PC-9 (cell line): ENCODE data around the gene PLAGL2. TPM values are rescaled to one million over a fixed set of nuclear protein-coding genes. Genes with fewer than 3 reads are reported as not detected.

ENCODE experiments used
- BruUV-seq: library from RNA; stranded (reverse); fragments of 400-500 nt; replicated peaks from 2 replicates; lab custom pipeline; 2021; lab: Mats Ljungman, UMichigan
- CTCF ChIA-PET: fragments of 300-600 bp; sonication (Branson Sonifier 250); formaldehyde crosslinking; loops from one replicate; lab custom pipeline; 2022; ENCODE audit warnings: antibody characterized with exemption; lab: Charles Lee
- POLR2A ChIA-PET: fragments of 300-600 bp; sonication (Branson Sonifier 250); formaldehyde crosslinking; loops from one replicate; lab custom pipeline; 2022; ENCODE audit warnings: antibody characterized with exemption; ENCODE audit not compliant: unreplicated experiment; lab: Charles Lee
- DNase-seq, 2 experiments: peaks; one replicate each; pipeline versions ENCODE4 v3.0.0 to v3.0.0-alpha.2; 2015 to 2022; ENCODE audit warnings: mixed read lengths in 1 of 2
- H2AFZ ChIP-seq: fragments of 200-600 bp; sonication (generic); 2 replicates; pipeline ENCODE4 v1.8.1; 2017; ENCODE audit warnings: antibody characterized with exemption
- H3F3A ChIP-seq: fragments of 200-600 bp; sonication (generic); 2 replicates; pipeline ENCODE4 v1.8.1; 2017; ENCODE audit warnings: antibody characterized with exemption, mild to moderate bottlenecking, low read depth; ENCODE audit not compliant: insufficient read depth
- H3K27ac ChIP-seq: fragments of 200-600 bp; sonication (generic); 2 replicates; pipeline ENCODE4 v1.6.1; 2016; ENCODE audit warnings: mixed run types
- H3K27me3 ChIP-seq: fragments of 200-600 bp; sonication (generic); 2 replicates; pipeline ENCODE4 v1.6.1; 2016; ENCODE audit warnings: low read depth, mixed run types; ENCODE audit not compliant: insufficient read depth
- H3K36me3 ChIP-seq: fragments of 200-600 bp; sonication (generic); 2 replicates; pipeline ENCODE4 v1.6.1; 2016; ENCODE audit warnings: low read depth, mixed run types
- H3K4me1 ChIP-seq: fragments of 200-600 bp; sonication (generic); replicated peaks from 2 replicates; pipeline ENCODE4 v1.6.1; 2016; ENCODE audit warnings: mixed run types; ENCODE audit not compliant: insufficient read depth
- H3K4me2 ChIP-seq: fragments of 200-600 bp; sonication (generic); 2 replicates; pipeline ENCODE4 v1.6.1; 2017; ENCODE audit warnings: mixed run types
- H3K4me3 ChIP-seq: fragments of 200-600 bp; sonication (generic); 2 replicates; pipeline ENCODE4 v1.6.1; 2016; ENCODE audit warnings: mixed run types
- H3K79me2 ChIP-seq: fragments of 200-600 bp; sonication (generic); 2 replicates; pipeline ENCODE4 v1.6.1; 2017; ENCODE audit warnings: low read depth, mixed run types
- H3K9me2 ChIP-seq: fragments of 200-600 bp; sonication (generic); 2 replicates; pipeline ENCODE4 v1.8.1; 2017; ENCODE audit warnings: mild to moderate bottlenecking; ENCODE audit not compliant: insufficient read depth
- H3K9me3 ChIP-seq: fragments of 200-600 bp; sonication (generic); 2 replicates; pipeline ENCODE4 v1.8.1; 2016; ENCODE audit warnings: low read depth; ENCODE audit not compliant: insufficient read depth
- H4K20me1 ChIP-seq: fragments of 200-600 bp; sonication (generic); 2 replicates; pipeline ENCODE4 v1.8.1; 2017; ENCODE audit not compliant: insufficient read depth
- EZH2 ChIP-seq: fragments of 200-600 bp; sonication (generic); IDR thresholded peaks from 2 replicates; pipeline ENCODE4 v1.8.0; 2017; ENCODE audit warnings: antibody characterized with exemption, low read depth
- intact Hi-C: fragments of 100-400 bp; cut with micrococcal nuclease; formaldehyde crosslinking; loops from one replicate; pipeline ENCODE4 v1.10.0; 2022; ENCODE audit not compliant: unreplicated experiment
- total RNA-seq: library from RNA; stranded (reverse); gene quantifications from 2 replicates; pipeline ENCODE4 v1.2.3, GENCODE V29; 2021
- TF ChIP-seq, protein P1 (sequence below): fragments of 200-600 bp; sonication (generic); conservative IDR thresholded peaks from 2 replicates; pipeline ENCODE4 v1.6.1; 2017; ENCODE audit warnings: mixed run types, antibody characterized with exemption, mild to moderate bottlenecking, moderate library complexity

PLAGL2 gene
- total RNA-seq, 1 experiment from 2014 or later: 23.8 TPM

DNA sequence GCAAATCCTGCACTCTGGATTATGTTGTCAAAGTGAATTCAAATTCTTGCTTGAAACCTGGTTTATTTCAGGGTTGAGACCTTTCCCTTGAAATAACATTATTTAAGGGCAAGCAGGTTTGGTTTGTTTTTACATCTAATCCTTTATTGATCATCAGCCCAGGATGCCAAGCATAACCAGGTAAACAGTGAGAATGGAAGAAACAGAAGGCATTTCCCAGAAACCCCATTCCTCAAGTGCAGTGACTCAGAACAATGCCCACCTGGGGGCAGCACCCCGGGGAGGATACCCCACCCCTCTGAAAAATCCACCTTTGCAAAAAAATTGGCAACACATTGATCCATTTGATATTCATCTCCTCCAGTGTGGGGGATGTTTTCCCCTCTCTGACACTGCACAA, 32.7 kb upstream of the PLAGL2 start:
- Histone ChIP-seq H3K9me2 (no peaks in the 10 kb centered on the region), H3K27ac (no peak overlapping the region), H3F3A (peaks cover 13% of the 10 kb centered on the region), H3K9me3 (no peaks in the 10 kb centered on the region), H3K4me3 (no peak overlapping the region), H3K4me1 (peaks cover 22% of the 10 kb centered on the region), H2AFZ (no peak overlapping the region), H3K4me2 (peak overlapping the region; percentile 43), H3K36me3 (no peaks in the 10 kb centered on the region; the same call in 1 of the 2 replicates), H3K79me2 (no peaks in the 10 kb centered on the region), H3K27me3 (no peaks in the 10 kb centered on the region), H4K20me1 (no peaks in the 10 kb centered on the region)
- TF ChIP-seq, protein P1, sequence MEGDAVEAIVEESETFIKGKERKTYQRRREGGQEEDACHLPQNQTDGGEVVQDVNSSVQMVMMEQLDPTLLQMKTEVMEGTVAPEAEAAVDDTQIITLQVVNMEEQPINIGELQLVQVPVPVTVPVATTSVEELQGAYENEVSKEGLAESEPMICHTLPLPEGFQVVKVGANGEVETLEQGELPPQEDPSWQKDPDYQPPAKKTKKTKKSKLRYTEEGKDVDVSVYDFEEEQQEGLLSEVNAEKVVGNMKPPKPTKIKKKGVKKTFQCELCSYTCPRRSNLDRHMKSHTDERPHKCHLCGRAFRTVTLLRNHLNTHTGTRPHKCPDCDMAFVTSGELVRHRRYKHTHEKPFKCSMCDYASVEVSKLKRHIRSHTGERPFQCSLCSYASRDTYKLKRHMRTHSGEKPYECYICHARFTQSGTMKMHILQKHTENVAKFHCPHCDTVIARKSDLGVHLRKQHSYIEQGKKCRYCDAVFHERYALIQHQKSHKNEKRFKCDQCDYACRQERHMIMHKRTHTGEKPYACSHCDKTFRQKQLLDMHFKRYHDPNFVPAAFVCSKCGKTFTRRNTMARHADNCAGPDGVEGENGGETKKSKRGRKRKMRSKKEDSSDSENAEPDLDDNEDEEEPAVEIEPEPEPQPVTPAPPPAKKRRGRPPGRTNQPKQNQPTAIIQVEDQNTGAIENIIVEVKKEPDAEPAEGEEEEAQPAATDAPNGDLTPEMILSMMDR: no peak; the same call in 1 of the 2 replicates
- TF ChIP-seq EZH2: no peak
- intact Hi-C loops: no loop called here
- ChIA-PET POLR2A (interaction anchor here (0.5 to 0.6 kb wide), 2 partner anchors 13 to 173 kb away, joined by 7 to 8 read pairs; no protein-coding TSS in a partner anchor), CTCF (interaction anchor here (0.6 kb wide), 1 partner anchor 406 kb away, joined by 3 read pairs; no protein-coding TSS in a partner anchor)
- peak; percentile 16 to 61 for DNase-seq
- BruUV-seq: no TSS peak

DNA sequence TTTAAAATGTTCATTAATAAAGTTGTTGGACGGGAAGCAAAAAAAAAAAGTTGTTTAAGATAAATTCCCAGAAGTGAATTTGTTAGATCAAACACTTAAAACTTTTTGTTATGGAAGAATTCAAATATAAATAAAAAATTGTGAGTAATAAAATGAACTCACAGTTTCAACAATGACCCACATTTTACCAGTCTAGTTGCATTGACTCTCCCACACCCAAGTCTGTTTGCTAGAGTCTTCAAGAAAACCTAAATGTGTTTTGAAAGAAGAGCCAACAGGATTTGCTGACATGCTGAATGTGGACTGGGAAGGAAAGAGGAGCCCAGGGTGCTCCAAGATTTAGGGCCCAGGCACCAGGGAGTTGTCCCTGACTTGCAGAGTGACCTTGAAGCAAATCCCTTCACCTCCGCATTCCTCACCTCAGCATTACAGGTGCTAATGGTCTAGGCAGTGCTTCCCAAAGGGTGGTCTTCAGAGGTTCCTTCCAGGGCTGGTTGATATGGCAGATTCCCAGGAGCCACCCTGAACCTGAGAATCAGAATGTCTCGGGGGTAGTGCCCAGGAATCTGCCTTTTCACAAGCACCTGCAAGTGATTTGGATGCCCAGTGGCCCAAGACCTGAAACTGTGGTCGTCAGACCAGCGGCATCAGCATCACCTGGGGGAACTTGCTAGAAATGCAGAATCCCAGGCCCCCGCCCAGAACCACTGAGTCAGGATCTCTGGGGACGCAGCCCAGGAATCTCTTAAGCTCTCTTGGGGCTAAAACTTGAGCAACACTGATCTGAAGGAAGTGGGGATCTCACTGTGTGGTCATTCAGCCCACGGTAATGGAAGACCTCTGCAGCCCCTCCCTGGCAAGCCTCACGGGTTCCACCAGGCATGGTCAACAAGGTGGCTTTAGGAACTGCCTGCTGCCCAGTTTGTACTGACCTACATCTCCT, 31.2 kb upstream of the PLAGL2 start:
- Histone ChIP-seq H3K4me1 (peaks cover 13% of the 10 kb centered on the region), H3F3A (peaks cover 13% of the 10 kb centered on the region), H3K36me3 (no peaks in the 10 kb centered on the region; the same call in 1 of the 2 replicates), H3K4me3 (no peak overlapping the region), H3K79me2 (no peaks in the 10 kb centered on the region), H3K9me3 (no peaks in the 10 kb centered on the region), H3K4me2 (no peak overlapping the region), H3K27ac (no peak overlapping the region), H3K27me3 (no peaks in the 10 kb centered on the region), H4K20me1 (no peaks in the 10 kb centered on the region), H3K9me2 (no peaks in the 10 kb centered on the region), H2AFZ (no peak overlapping the region)
- POLR2A ChIA-PET: no interaction called here
- DNase-seq: no peak
- CTCF ChIA-PET: no interaction called here
- no TSS peak for BruUV-seq
- TF ChIP-seq EZH2: no peak
- TF ChIP-seq, protein P1: no peak
- intact Hi-C loops: no loop called here

DNA sequence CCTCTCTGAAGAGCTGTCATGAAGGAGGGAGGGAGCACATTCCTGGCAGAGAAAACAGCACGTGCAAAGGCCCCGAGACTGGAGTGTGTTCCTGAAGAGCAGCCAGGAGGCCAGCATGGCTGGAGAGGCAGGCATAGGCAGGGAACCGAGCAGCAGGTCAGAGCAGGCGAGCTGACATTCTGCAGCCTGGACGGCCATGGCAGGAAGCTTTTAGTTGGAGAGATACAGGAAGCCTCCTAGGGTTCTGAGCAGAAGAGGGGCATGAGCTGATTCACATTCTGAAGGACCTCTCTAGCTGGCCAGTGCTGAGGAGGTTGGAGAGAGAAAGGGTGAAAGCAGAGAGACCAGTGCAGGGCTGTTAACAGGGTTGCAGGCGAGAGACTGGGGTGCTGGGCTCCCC, 29.9 kb upstream of the PLAGL2 start:
- Histone ChIP-seq H3K27me3 (no peaks in the 10 kb centered on the region), H4K20me1 (no peaks in the 10 kb centered on the region), H3K27ac (no peak overlapping the region), H3K9me3 (no peaks in the 10 kb centered on the region), H2AFZ (no peak overlapping the region), H3K9me2 (no peaks in the 10 kb centered on the region), H3K4me1 (peaks cover 13% of the 10 kb centered on the region), H3K79me2 (no peaks in the 10 kb centered on the region), H3F3A (peaks cover 13% of the 10 kb centered on the region), H3K36me3 (no peaks in the 10 kb centered on the region; the same call in 1 of the 2 replicates), H3K4me3 (no peak overlapping the region), H3K4me2 (no peak overlapping the region)
- no peak for DNase-seq
- no peak for TF ChIP-seq EZH2
- TF ChIP-seq, protein P1: no peak
- intact Hi-C loops: no loop called here
- BruUV-seq: TSS peak; percentile 62
- CTCF ChIA-PET: no interaction called here
- POLR2A ChIA-PET: no interaction called here
